K562 (cell line): ENCODE results near the gene PNP. TPM values are rescaled to one million over a fixed set of nuclear protein-coding genes. Genes with fewer than 3 reads are reported as not detected.

ENCODE experiments used
- CBFA2T2 ChIP-seq: fragments of 450-650 bp; conservative IDR thresholded peaks from 2 replicates; pipeline ENCODE4 v1.6.1; 2017; ENCODE audit warnings: mild to moderate bottlenecking
- CLOCK ChIP-seq: fragments of 250-450 bp; sonication (Bioruptor Pico); IDR thresholded peaks from 2 replicates; pipeline ENCODE4 v1.4.0; 2020; ENCODE audit warnings: mild to moderate bottlenecking, moderate library complexity, borderline replicate concordance
- ETV5 ChIP-seq: sonication (generic); formaldehyde crosslinking; IDR thresholded peaks from 2 replicates; pipeline ENCODE4 v1.4.0; 2020; ENCODE audit warnings: low read depth, mild to moderate bottlenecking, missing genetic modification reagents
- ILF3 ChIP-seq: fragments of 450-650 bp; IDR thresholded peaks from 2 replicates; pipeline ENCODE4 v1.6.1; 2018; ENCODE audit warnings: antibody characterized with exemption, mild to moderate bottlenecking, moderate library complexity, borderline replicate concordance
- IRF2 ChIP-seq: sonication (generic); formaldehyde crosslinking; IDR thresholded peaks from 2 replicates; pipeline ENCODE4 v1.8.1; 2022; ENCODE audit warnings: mild to moderate bottlenecking, missing genetic modification reagents
- MYBL2 ChIP-seq, 2 experiments: fragments of 450-650 bp in 1 of 2; sonication (generic) in 1 of 2; formaldehyde crosslinking in 1 of 2; IDR thresholded peaks; 2 replicates each; pipeline versions ENCODE4 v1.6.1 to v1.8.1; 2017 to 2022; ENCODE audit warnings: borderline replicate concordance in 1 of 2, inconsistent platforms in 1 of 2, low read depth in 1 of 2, mild to moderate bottlenecking in 1 of 2, missing genetic modification reagents in 1 of 2, moderate library complexity in 1 of 2
- NFATC3 ChIP-seq: fragments of 450-650 bp; IDR thresholded peaks from 2 replicates; pipeline ENCODE4 v1.6.1; 2017; ENCODE audit warnings: mild to moderate bottlenecking
- NR2C1 ChIP-seq, 2 experiments: fragments of 450-650 bp; IDR thresholded peaks; 2 replicates each; pipeline ENCODE4 v1.6.1; 2017; ENCODE audit warnings: mild to moderate bottlenecking in 2 of 2, antibody characterized with exemption in 1 of 2, inconsistent platforms in 1 of 2, missing compliant biosample characterization in 1 of 2, missing genetic modification characterization in 1 of 2
- POLR2H ChIP-seq: IDR thresholded peaks from 2 replicates; pipeline ENCODE4 v1.6.1; 2016; ENCODE audit warnings: missing genetic modification characterization, low read depth, mild to moderate bottlenecking, control low read depth, missing compliant biosample characterization, moderate library complexity
- RB1 ChIP-seq: fragments of 450-650 bp; IDR thresholded peaks from 2 replicates; pipeline ENCODE4 v1.6.1; 2017; ENCODE audit warnings: low read depth, mild to moderate bottlenecking
- SNAPC5 ChIP-seq: fragments of 250-450 bp; sonication (Bioruptor Pico); IDR thresholded peaks from 2 replicates; pipeline ENCODE4 v1.8.0; 2021; ENCODE audit warnings: moderate library complexity, mild to moderate bottlenecking, inconsistent platforms
- SRF ChIP-seq, 2 experiments: fragments of 250-450, 450-650 bp in 1 of 2; sonication (Bioruptor Pico) in 1 of 2; sonication (generic) in 1 of 2; formaldehyde crosslinking; IDR thresholded peaks; 2 replicates each; pipeline versions ENCODE4 v1.5.0 to v1.5.1; 2020 to 2022; ENCODE audit warnings: mild to moderate bottlenecking in 1 of 2, missing genetic modification reagents in 1 of 2
- STAT5A ChIP-seq: IDR thresholded peaks from 2 replicates; pipeline ENCODE4 v1.6.1; 2012; ENCODE audit warnings: low read length, inconsistent platforms, borderline replicate concordance
- YBX1 ChIP-seq: fragments of 450-650 bp; IDR thresholded peaks from 2 replicates; pipeline ENCODE4 v1.7.1; 2016; ENCODE audit warnings: mild to moderate bottlenecking
- ZBTB11 ChIP-seq, 3 experiments: fragments of 200-800 bp in 1 of 3; fragments of 250-450 bp in 1 of 3; fragments of 450-650 bp in 1 of 3; sonication (Bioruptor Pico) in 1 of 3; sonication (Bioruptor generic) in 1 of 3; formaldehyde crosslinking in 1 of 3; IDR thresholded peaks; 2 replicates each; pipeline versions ENCODE4 v1.6.1 to v1.8.0; 2016 to 2022; ENCODE audit warnings: mild to moderate bottlenecking in 2 of 3, missing genetic modification characterization in 2 of 3, missing compliant biosample characterization in 1 of 3, moderate library complexity in 1 of 3
- polyA plus RNA-seq, 8 experiments: library from polyadenylated mRNA; depleted of rRNA in 4 of 8; stranded (reverse) in 5 of 8; unstranded in 3 of 8; fragments of >200 nt; fragmentation: Nextera tagmentation in 2 of 8; fragmentation: Illumina TruSeq in 1 of 8; extraction: Ambion mirVana in 2 of 8; extraction: Trizol in 1 of 8; gene quantifications; 2 replicates each; pipeline versions ENCODE4 v1.2.1 to v1.2.3, GENCODE V29; 2011 to 2014; ENCODE audit warnings: inconsistent platforms in 1 of 8, missing spikeins in 1 of 8
- total RNA-seq, 7 experiments: library from RNA; depleted of rRNA in 6 of 7; stranded (reverse); fragments of >200 nt in 6 of 7; fragmentation: Illumina TruSeq in 2 of 7; extraction: Trizol in 2 of 7; gene quantifications; 2 replicates each; pipeline versions ENCODE4 v1.2.1 to v1.2.3, GENCODE V29; 2011 to 2021; ENCODE audit warnings: low replicate concordance in 1 of 7
- TF ChIP-seq, protein P1 (sequence below), 2 experiments: fragments of 450-650 bp in 1 of 2; sonication (generic) in 1 of 2; formaldehyde crosslinking in 1 of 2; IDR thresholded peaks in 1 of 2; conservative IDR thresholded peaks in 1 of 2; 2 replicates each; pipeline versions ENCODE4 v1.6.1 to v1.8.1; 2016 to 2023; ENCODE audit warnings: mild to moderate bottlenecking in 2 of 2, moderate library complexity in 2 of 2, inconsistent platforms in 1 of 2, missing genetic modification reagents in 1 of 2

The PNP gene
- total and polyA plus RNA-seq, 9 of the 15 experiments (the other 6 are each of a cell fraction or from before 2014, with no cell fraction given): 92.5 to 288 (median 137) TPM

DNA sequence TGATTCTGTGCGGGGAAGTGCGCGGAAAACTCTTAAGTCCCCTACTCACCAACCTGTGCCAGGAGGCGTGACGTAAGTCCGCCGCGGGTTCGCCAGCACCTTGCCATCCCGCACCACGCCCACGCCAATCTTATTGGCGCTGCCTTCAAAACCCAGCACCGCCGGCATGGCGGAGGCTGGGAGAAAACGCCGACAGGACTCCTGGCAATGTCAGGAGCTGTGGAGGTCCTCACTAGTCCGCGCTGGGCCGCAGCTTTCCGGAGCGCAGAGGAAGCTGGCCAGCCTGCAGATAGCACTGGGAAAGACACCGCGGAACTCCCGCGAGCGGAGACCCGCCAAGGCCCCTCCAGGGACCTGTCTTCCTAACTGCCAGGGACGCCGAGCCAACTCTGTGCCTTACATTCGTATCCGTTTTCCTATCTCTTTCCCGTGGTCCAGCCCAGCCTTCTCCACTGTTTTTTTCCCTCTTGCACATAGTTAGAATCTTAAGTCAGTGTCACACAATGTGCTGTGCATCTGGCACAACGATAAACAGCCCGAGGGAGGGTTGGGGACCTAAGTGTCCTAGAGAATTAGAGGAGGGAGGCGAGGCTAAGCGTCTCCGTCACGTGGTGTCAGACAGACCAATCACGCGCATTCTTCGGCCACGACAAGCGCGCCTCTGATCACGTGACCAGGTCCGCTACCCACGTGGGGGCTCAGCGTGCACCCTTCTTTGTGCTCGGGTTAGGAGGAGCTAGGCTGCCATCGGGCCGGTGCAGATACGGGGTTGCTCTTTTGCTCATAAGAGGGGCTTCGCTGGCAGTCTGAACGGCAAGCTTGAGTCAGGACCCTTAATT lies 14.5 kb upstream of the PNP start, which contains the start of the genes APEX1 and OSGEP (continued):
- TF ChIP-seq ZBTB11 (CRISPR knock-in tag; IDR thresholded peaks at IDR 0.05) (peak; percentile 56 to 97 (median 93); a peak in 4 of 6 replicates), IRF2 (no peak), YBX1 (no peak), STAT5A (no peak), MYBL2 (IDR thresholded peaks at IDR 0.05; ENCODE audit: low read depth) (no peak), MYBL2 (CRISPR knock-in tag; IDR thresholded peaks at IDR 0.05; ENCODE audit: borderline replicate concordance) (no peak), NR2C1 (IDR thresholded peaks at IDR 0.05) (peak; percentile 73; the same call in 1 of the 2 replicates), NR2C1 (tag; IDR thresholded peaks at IDR 0.05) (no peak), POLR2H (peak; percentile 64), NFATC3 (peak; percentile 76; the same call in 1 of the 2 replicates), ETV5 (CRISPR knock-in tag) (0 out of 2 replicates have a peak, but pooled peaks have one; percentile 4), RB1 (peak; percentile 44; the same call in 1 of the 2 replicates), CBFA2T2 (peak; percentile 99), SRF (CRISPR knock-in tag; IDR thresholded peaks at IDR 0.05) (peak in 1 of 2 experiments; percentile 56; a peak in 1 of 4 replicates), SNAPC5 (CRISPR knock-in tag) (no peak), CLOCK (CRISPR knock-in tag) (peak; percentile 81; the same call in 1 of the 2 replicates), ILF3 (no peak)
- TF ChIP-seq, protein P1, sequence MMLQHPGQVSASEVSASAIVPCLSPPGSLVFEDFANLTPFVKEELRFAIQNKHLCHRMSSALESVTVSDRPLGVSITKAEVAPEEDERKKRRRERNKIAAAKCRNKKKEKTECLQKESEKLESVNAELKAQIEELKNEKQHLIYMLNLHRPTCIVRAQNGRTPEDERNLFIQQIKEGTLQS (IDR thresholded peaks at IDR 0.05): peak; percentile 55
- TF ChIP-seq, protein P1 (CRISPR knock-in tag; conservative IDR thresholded peaks at IDR 0.05): no peak; the same call in 1 of the 2 replicates
